Hindlimb muscle (tissue), 1 donor: Measurements from ENCODE around the gene LUC7L. TPM values are rescaled to one million over a fixed set of nuclear protein-coding genes. Genes with fewer than 3 reads are reported as not detected.
"Not testable (repeated sequence)": the region's sequence is repeated elsewhere in the genome, so short reads cannot be mapped to it uniquely, and the experiment has no call there.

Experiments
- DNase-seq: peaks from one replicate; pipeline ENCODE4 v3.0.0-alpha.2; 2013
- polyA plus RNA-seq: library from polyadenylated mRNA; unstranded; fragments of 120-200 nt; gene quantifications from one replicate; pipeline ENCODE4 v1.2.1, GENCODE V29; 2013; ENCODE audit not compliant: insufficient read length

Gene LUC7L
- polyA plus RNA-seq, 1 donor = 64.9 TPM

- DNase-seq = no peak
Observed at GRCh38 chr16:228151-228851, 948 bp downstream of the LUC7L start.

- DNase-seq = no peak
Observed at GRCh38 chr16:220021-220420, 9.2 kb downstream of the LUC7L start.

GRCh38 chr16:212999-213398 lies 16.2 kb downstream of the LUC7L start:
- DNase-seq = no peak

GRCh38 chr16:211631-212180 lies 17.5 kb downstream of the LUC7L start:
- DNase-seq = not testable (repeated sequence)

- not testable (repeated sequence) for DNase-seq
Observed at GRCh38 chr16:209359-209758, 19.9 kb downstream of the LUC7L start.

- DNase-seq = not testable (repeated sequence)
Observed at GRCh38 chr16:204046-204445, 25.2 kb downstream of the LUC7L start.

- DNase-seq = no peak
Observed at GRCh38 chr16:203246-203645, 26.0 kb downstream of the LUC7L start.

GRCh38 chr16:200388-200787 lies 28.9 kb downstream of the LUC7L start:
- no peak for DNase-seq

- DNase-seq = no peak
Observed at GRCh38 chr16:194516-194915, 34.7 kb downstream of the LUC7L start.

- no peak for DNase-seq
Observed at GRCh38 chr16:193441-193840, 35.8 kb downstream of the LUC7L start.

- DNase-seq = no peak
Observed at GRCh38 chr16:192686-193085, 36.6 kb downstream of the LUC7L start.

GRCh38 chr16:191831-192230 lies 37.4 kb downstream of the LUC7L start:
- no peak for DNase-seq

- DNase-seq = no peak
Observed at GRCh38 chr16:189604-190186, 39.6 kb downstream of the LUC7L start.

- no peak for DNase-seq
Observed at GRCh38 chr16:188674-189073, 40.6 kb downstream of the LUC7L start.

- DNase-seq = no peak
Observed at GRCh38 chr16:187330-187729, 41.9 kb downstream of the LUC7L start.

- DNase-seq = no peak
Observed at GRCh38 chr16:185691-186090, 43.6 kb downstream of the LUC7L start.

- DNase-seq = no peak
Observed at GRCh38 chr16:185213-185612, 44.0 kb downstream of the LUC7L start.

GRCh38 chr16:183005-183404 lies 46.2 kb downstream of the LUC7L start:
- DNase-seq = no peak

- DNase-seq = no peak
Observed at GRCh38 chr16:181565-182021, 47.7 kb downstream of the LUC7L start.

GRCh38 chr16:180681-181564 lies 48.3 kb downstream of the LUC7L start:
- peak; percentile 73 for DNase-seq

GRCh38 chr16:180101-180675 lies 49.1 kb downstream of the LUC7L start, which contains the start of gene HBQ1:
HBQ1 (plus strand) TSS chr16:180459; CDS start chr16:180487, 28 bp downstream.
- DNase-seq = no peak
